Fibroblast of lung (primary cell): Measurements from ENCODE around the gene INHBC.

ENCODE experiments used
- CTCF ChIP-seq, 2 donors: IDR thresholded peaks in 1 of 2; conservative IDR thresholded peaks in 1 of 2; 1 replicate in 1 of 2; 2 replicates in 1 of 2; pipeline ENCODE4 v1.5.1; 2011 to 2012; ENCODE audit warnings: low read length in 2 of 2, control low read depth in 1 of 2, inconsistent platforms in 1 of 2, low read depth in 1 of 2, mild to moderate bottlenecking in 1 of 2
- EZH2 ChIP-seq: IDR thresholded peaks from 2 replicates; pipeline ENCODE4 v1.5.1; 2012; ENCODE audit warnings: low read length, control low read depth, mild to moderate bottlenecking; ENCODE audit errors: missing control alignments

GRCh38 chr12:57479376-57480115, 45.0 kb downstream of the INHBC start, which contains the start of gene ARHGAP9:
- TF ChIP-seq CTCF (conservative IDR thresholded peaks at IDR 0.05 in 1 of 2, IDR thresholded peaks at IDR 0.05 in 1 of 2; ENCODE audit: low read depth in 1 of 2, low read length in 2 of 2) (no peak), EZH2 (no peak)
